ENCODE measurements around the gene LDB2. TPM values are rescaled to one million over a fixed set of nuclear protein-coding genes. Genes with fewer than 3 reads are reported as not detected.

The LDB2 gene
- polyA plus RNA-seq, 2 of the 4 experiments (the other 2 are of a cell fraction), result not detected

DNA sequence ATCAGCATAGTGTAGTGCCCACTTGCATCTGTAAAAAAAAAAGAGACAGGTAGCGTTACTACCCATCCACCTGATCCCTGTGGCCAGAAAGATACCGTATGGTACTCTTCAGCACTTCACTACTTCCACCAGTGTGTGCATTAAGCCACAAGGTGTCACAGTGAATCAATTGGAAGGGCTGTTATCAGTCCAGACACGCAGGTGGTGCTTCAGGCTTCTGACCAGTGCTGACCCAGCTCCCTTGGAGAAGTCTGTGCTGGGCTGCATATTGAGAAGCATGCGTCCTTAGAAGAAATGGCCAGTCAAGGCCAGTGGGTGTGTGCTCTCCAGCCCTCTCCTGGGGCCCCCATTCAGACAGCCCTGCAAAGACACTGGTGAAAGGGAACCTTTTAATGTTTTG, 10.6 kb downstream of the LDB2 start:
- ChIA-PET CTCF (no interaction called here), POLR2A (no interaction called here)
- FAIRE-seq (no peak), DNase-seq (ENCODE audit: low read depth in 1 of 2, low spot score in 1 of 2) (peak in 1 of 2 experiments; percentile 1), ATAC-seq (no peak)
- Histone ChIP-seq H3K4me1 (no peaks in the 10 kb centered on the region), H3K4me3 (no peak overlapping the region), H3K27ac (no peak overlapping the region), H3K9me3 (no peaks in the 10 kb centered on the region), H3K4me2 (no peak overlapping the region)
- WGBS (ENCODE audit: missing lambda C conversion rate), result 14% methylated on average over 4 of the region's 4 CpGs
- TF ChIP-seq ZSCAN20 (CRISPR knock-in tag; IDR thresholded peaks at IDR 0.05), result no peak
- TF ChIP-seq SREBF2 (IDR thresholded peaks at IDR 0.05), result no peak
- TF ChIP-seq NPAS2 (CRISPR knock-in tag; IDR thresholded peaks at IDR 0.05; ENCODE audit: borderline replicate concordance), result no peak
- no peak for TF ChIP-seq REST (IDR thresholded peaks at IDR 0.05)
- TF ChIP-seq, protein P1, sequence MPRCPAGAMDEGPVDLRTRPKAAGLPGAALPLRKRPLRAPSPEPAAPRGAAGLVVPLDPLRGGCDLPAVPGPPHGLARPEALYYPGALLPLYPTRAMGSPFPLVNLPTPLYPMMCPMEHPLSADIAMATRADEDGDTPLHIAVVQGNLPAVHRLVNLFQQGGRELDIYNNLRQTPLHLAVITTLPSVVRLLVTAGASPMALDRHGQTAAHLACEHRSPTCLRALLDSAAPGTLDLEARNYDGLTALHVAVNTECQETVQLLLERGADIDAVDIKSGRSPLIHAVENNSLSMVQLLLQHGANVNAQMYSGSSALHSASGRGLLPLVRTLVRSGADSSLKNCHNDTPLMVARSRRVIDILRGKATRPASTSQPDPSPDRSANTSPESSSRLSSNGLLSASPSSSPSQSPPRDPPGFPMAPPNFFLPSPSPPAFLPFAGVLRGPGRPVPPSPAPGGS (IDR thresholded peaks at IDR 0.05), result no peak
- no peak for TF ChIP-seq CBX2 (IDR thresholded peaks at IDR 0.05; ENCODE audit: borderline replicate concordance, low read depth)
- no peak for TF ChIP-seq GATA3 (IDR thresholded peaks at IDR 0.05; ENCODE audit: borderline replicate concordance)

DNA sequence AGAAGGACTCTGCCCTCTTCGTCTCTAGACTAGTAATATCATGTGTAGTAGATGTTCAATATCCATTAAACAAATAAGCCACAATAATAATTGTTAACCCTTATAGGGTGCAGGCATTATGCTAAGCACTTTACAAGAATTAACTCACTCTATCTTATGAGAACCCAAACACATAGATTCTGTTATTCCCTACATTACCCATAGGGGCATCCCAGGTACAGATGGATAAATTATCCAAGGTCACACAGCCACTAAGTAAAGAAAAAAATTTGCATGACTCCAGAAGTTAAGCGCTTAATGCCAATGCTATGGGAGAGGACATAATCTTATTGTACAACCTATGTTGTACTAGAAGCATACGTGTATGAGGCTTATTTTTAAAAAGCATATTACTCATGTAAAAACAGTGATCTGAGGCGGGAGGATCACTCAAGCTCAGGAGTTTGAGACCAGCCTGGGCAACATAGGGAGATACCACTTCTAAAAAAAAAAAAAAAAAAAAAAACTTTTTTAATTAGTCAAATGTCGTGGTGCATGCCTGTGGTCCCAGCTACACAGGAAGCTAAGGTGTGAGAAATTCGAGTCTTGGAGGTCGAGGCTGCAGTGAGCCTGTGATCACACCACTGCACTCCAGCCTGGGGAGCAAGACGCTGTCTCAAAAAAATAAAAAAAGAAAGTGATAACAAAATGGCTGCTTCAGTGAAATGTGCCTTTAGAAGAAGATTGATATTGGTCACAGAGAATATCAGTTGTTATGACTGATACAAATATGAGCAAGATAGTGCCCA, 13.6 kb downstream of the LDB2 start:
- no peaks in the 10 kb centered on the region for H3K9me3 ChIP-seq
- ATAC-seq (no peak), FAIRE-seq (no peak), DNase-seq (ENCODE audit: low read depth in 1 of 2, low spot score in 1 of 2) (no peak)
- no peaks in the 10 kb centered on the region for H3K4me1 ChIP-seq
- POLR2A ChIA-PET, result no interaction called here
- H3K27ac ChIP-seq, result no peak overlapping the region
- CTCF ChIA-PET, result no interaction called here
- TF ChIP-seq, protein P2, sequence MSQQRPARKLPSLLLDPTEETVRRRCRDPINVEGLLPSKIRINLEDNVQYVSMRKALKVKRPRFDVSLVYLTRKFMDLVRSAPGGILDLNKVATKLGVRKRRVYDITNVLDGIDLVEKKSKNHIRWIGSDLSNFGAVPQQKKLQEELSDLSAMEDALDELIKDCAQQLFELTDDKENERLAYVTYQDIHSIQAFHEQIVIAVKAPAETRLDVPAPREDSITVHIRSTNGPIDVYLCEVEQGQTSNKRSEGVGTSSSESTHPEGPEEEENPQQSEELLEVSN (IDR thresholded peaks at IDR 0.05; ENCODE audit: borderline replicate concordance, low read depth), result no peak
- H3K4me2 ChIP-seq, result no peak overlapping the region
- WGBS (ENCODE audit: missing lambda C conversion rate), result 19% methylated on average over 8 of the region's 8 CpGs
- H3K4me3 ChIP-seq, result no peak overlapping the region

DNA sequence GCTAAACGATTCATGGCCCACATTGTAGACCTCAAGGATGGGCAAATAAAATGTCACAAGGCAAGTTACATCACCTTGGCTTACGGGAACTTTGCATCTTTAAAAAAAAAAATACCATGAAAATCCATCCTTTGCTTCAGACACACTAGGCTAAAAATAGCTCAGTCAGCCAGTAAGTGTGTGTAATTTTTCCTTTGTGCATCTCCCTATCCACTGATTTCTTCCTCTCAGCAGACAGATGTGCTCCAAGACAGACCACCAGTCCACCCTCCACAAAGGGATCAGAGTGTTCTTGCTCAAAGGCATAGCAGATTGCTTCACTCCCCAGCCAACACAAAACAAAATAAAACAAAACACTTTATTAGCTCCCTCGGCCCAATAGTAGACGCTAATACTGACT, 14.6 kb downstream of the LDB2 start:
- H3K9me3 ChIP-seq, result no peaks in the 10 kb centered on the region
- POLR2A ChIA-PET, result no interaction called here
- DNase-seq (ENCODE audit: low read depth in 1 of 2, low spot score in 1 of 2), result no peak
- no peak for ATAC-seq
- no peaks in the 10 kb centered on the region for H3K4me1 ChIP-seq
- WGBS (ENCODE audit: missing lambda C conversion rate), result 11% methylated on average over 4 of the region's 4 CpGs
- CTCF ChIA-PET, result no interaction called here
- no peak overlapping the region for H3K27ac ChIP-seq
- no peak for TF ChIP-seq HEYL (CRISPR knock-in tag; IDR thresholded peaks at IDR 0.05)
- no peak for TF ChIP-seq CTCF (IDR thresholded peaks at IDR 0.05)
- no peak for TF ChIP-seq KDM5A (IDR thresholded peaks at IDR 0.05)
- TF ChIP-seq, protein P1 (IDR thresholded peaks at IDR 0.05), result no peak
- TF ChIP-seq ZC3H11A (IDR thresholded peaks at IDR 0.05), result no peak
- TF ChIP-seq NPAS2 (CRISPR knock-in tag; IDR thresholded peaks at IDR 0.05; ENCODE audit: borderline replicate concordance), result no peak
- no peak for TF ChIP-seq JUNB (IDR thresholded peaks at IDR 0.05)
- TF ChIP-seq BHLHE40 (IDR thresholded peaks at IDR 0.05; ENCODE audit: low read depth, low read length), result no peak
- TF ChIP-seq ELK1 (IDR thresholded peaks at IDR 0.05; ENCODE audit: low read depth, low read length), result no peak
- TF ChIP-seq TP53 (CRISPR knock-in tag; IDR thresholded peaks at IDR 0.05), result no peak
- no peak for TF ChIP-seq EP300 (IDR thresholded peaks at IDR 0.05)
- TF ChIP-seq, protein P3, sequence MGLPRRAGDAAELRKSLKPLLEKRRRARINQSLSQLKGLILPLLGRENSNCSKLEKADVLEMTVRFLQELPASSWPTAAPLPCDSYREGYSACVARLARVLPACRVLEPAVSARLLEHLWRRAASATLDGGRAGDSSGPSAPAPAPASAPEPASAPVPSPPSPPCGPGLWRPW (IDR thresholded peaks at IDR 0.05), result no peak
- no peak overlapping the region for H3K4me2 ChIP-seq
- H3K4me3 ChIP-seq, result no peak overlapping the region
- no peak for FAIRE-seq

Data from A549 (cell line).